CD4-positive, alpha-beta T cell (primary cell): ENCODE data around the gene TMEM117. TPM values are rescaled to one million over a fixed set of nuclear protein-coding genes. Genes with fewer than 3 reads are reported as not detected.

Experiments used
- ATAC-seq: fragments of 200-7000 bp; cut with Tn5 transposase; one replicate; pipeline ENCODE4 v1.10.0; 2022; ENCODE audit warnings: mild to moderate bottlenecking; ENCODE audit not compliant: poor library complexity
- CTCF ChIA-PET: fragments of 350-600 bp; sonication (Branson Sonifier 250); formaldehyde crosslinking; loops from one replicate; lab custom pipeline; 2021; ENCODE audit warnings: antibody characterized with exemption, inconsistent platforms; lab: Charles Lee
- POLR2A ChIA-PET: fragments of 350-600 bp; sonication (Branson Sonifier 250); formaldehyde crosslinking; loops from one replicate; lab custom pipeline; 2021; ENCODE audit warnings: antibody characterized with exemption, inconsistent platforms; lab: Charles Lee
- DNase-seq, 14 experiments: peaks; one replicate each; pipeline ENCODE4 v3.0.0-alpha.2; 2013 to 2020; ENCODE audit warnings: mixed read lengths in 2 of 14
- H3K27ac ChIP-seq, 2 donors: one replicate each; pipeline versions ENCODE4 v1.5.1 to v1.7.0; 2013; ENCODE audit warnings: low read length in 2 of 2, low read depth in 1 of 2, mild to moderate bottlenecking in 1 of 2
- H3K27me3 ChIP-seq, 2 experiments: 1 replicate in 1 of 2; 2 replicates in 1 of 2; pipeline versions ENCODE4 v1.6.1 to v1.7.0; 2013; ENCODE audit warnings: low read length in 2 of 2, control low read depth in 1 of 2, mild to moderate bottlenecking in 1 of 2, moderate library complexity in 1 of 2; ENCODE audit not compliant: insufficient read depth in 2 of 2, control insufficient read depth in 1 of 2
- H3K36me3 ChIP-seq: one replicate; pipeline ENCODE4 v1.6.1; 2013; ENCODE audit warnings: low read length, control low read depth; ENCODE audit not compliant: insufficient read depth
- H3K4me1 ChIP-seq: one replicate; pipeline ENCODE4 v1.6.1; 2013; ENCODE audit warnings: low read length, control low read depth; ENCODE audit not compliant: insufficient read depth
- H3K4me3 ChIP-seq: one replicate; pipeline ENCODE4 v1.5.1; 2013; ENCODE audit warnings: mild to moderate bottlenecking, low read length, moderate library complexity
- H3K9me3 ChIP-seq, 2 experiments: 1 replicate in 1 of 2; 2 replicates in 1 of 2; pipeline versions ENCODE4 v1.6.1 to v1.7.0; 2013; ENCODE audit warnings: low read length in 2 of 2, mild to moderate bottlenecking in 2 of 2, control low read depth in 1 of 2, moderate library complexity in 1 of 2; ENCODE audit not compliant: control insufficient read depth in 1 of 2, insufficient read depth in 1 of 2
- H3K27ac Mint-ChIP-seq: one replicate; pipeline ENCODE4 v1.8.0; 2020; ENCODE audit warnings: mixed read lengths
- H3K27me3 Mint-ChIP-seq: one replicate; pipeline ENCODE4 v1.8.0; 2021; ENCODE audit warnings: mixed read lengths
- H3K36me3 Mint-ChIP-seq: one replicate; pipeline ENCODE4 v1.8.0; 2021; ENCODE audit warnings: low read depth, mixed read lengths
- H3K4me1 Mint-ChIP-seq: one replicate; pipeline ENCODE4 v1.8.0; 2021; ENCODE audit warnings: low read depth, mixed read lengths
- H3K4me3 Mint-ChIP-seq: one replicate; pipeline ENCODE4 v1.8.0; 2020; ENCODE audit warnings: mild to moderate bottlenecking, mixed read lengths
- H3K9me3 Mint-ChIP-seq: one replicate; pipeline ENCODE4 v1.8.0; 2020; ENCODE audit warnings: mixed read lengths
- CTCF ChIP-seq: fragments of 200-600 bp; IDR thresholded peaks from one replicate; pipeline ENCODE4 v1.8.0; 2022; ENCODE audit warnings: antibody characterized with exemption, mild to moderate bottlenecking
- intact Hi-C, 2 experiments: fragments of 100-400 bp; cut with DNase I in 1 of 2; cut with micrococcal nuclease in 1 of 2; formaldehyde crosslinking; loops; one replicate each; pipeline versions ENCODE4 v1.15.1 to v1.9.0; 2023 to 2025; cut with DNase I, micrococcal nuclease
- total RNA-seq, 174 experiments: library from RNA in 2 of 174; stranded (reverse) in 2 of 174; gene quantifications; one replicate each; pipeline ENCODE4 v1.2.3 and lab custom pipeline; 2021 to 2026

The TMEM117 gene
- total RNA-seq, 2 experiments from 2014 or later, result 3.4 to 4.4 TPM

- no peak overlapping the region for H3K4me3 Mint-ChIP-seq
- ChIA-PET POLR2A (no interaction called here), CTCF (no interaction called here)
- no peaks in the 10 kb centered on the region for H3K4me1 ChIP-seq
- H3K27me3 Mint-ChIP-seq, result no peaks in the 10 kb centered on the region
- H3K9me3 ChIP-seq, result no peaks in the 10 kb centered on the region
- intact Hi-C loops, result no loop called here
- H3K4me1 Mint-ChIP-seq, result no peaks in the 10 kb centered on the region
- H3K4me3 ChIP-seq, result no peak overlapping the region
- no peaks in the 10 kb centered on the region for H3K27me3 ChIP-seq
- ATAC-seq, result no peak
- peaks cover 5% of the 10 kb centered on the region for H3K9me3 Mint-ChIP-seq
- H3K36me3 Mint-ChIP-seq, result peaks cover 14% of the 10 kb centered on the region
- no peak overlapping the region for H3K27ac Mint-ChIP-seq
- no peak for TF ChIP-seq CTCF
- no peak overlapping the region for H3K27ac ChIP-seq
- DNase-seq, result no peak
- H3K36me3 ChIP-seq, result no peaks in the 10 kb centered on the region
Measured at GRCh38 chr12:44127966-44128710, 292.3 kb downstream of the TMEM117 start.

GRCh38 chr12:44143175-44143574 is 307.3 kb downstream of the TMEM117 start:
- Mint-ChIP-seq H3K27me3 (no peaks in the 10 kb centered on the region), H3K9me3 (peaks cover 3% of the 10 kb centered on the region), H3K27ac (no peak overlapping the region), H3K4me3 (no peak overlapping the region), H3K36me3 (peaks cover 13% of the 10 kb centered on the region), H3K4me1 (no peaks in the 10 kb centered on the region)
- Histone ChIP-seq H3K4me3 (no peak overlapping the region), H3K27ac (no peak overlapping the region), H3K27me3 (no peaks in the 10 kb centered on the region), H3K36me3 (no peaks in the 10 kb centered on the region), H3K4me1 (no peaks in the 10 kb centered on the region), H3K9me3 (no peaks in the 10 kb centered on the region)
- ChIA-PET CTCF (no interaction called here), POLR2A (no interaction called here)
- DNase-seq (no peak), ATAC-seq (no peak)
- intact Hi-C loops, result no loop called here
- no peak for TF ChIP-seq CTCF

- Histone ChIP-seq H3K4me3 (no peak overlapping the region), H3K4me1 (no peaks in the 10 kb centered on the region), H3K27ac (no peak overlapping the region), H3K36me3 (no peaks in the 10 kb centered on the region), H3K27me3 (no peaks in the 10 kb centered on the region), H3K9me3 (no peaks in the 10 kb centered on the region)
- intact Hi-C loops, result no loop called here
- Mint-ChIP-seq H3K27me3 (no peaks in the 10 kb centered on the region), H3K4me3 (no peak overlapping the region), H3K9me3 (no peaks in the 10 kb centered on the region), H3K4me1 (no peaks in the 10 kb centered on the region), H3K36me3 (peaks cover 4% of the 10 kb centered on the region), H3K27ac (no peak overlapping the region)
- DNase-seq (no peak), ATAC-seq (no peak)
- ChIA-PET CTCF (no interaction called here), POLR2A (no interaction called here)
- no peak for TF ChIP-seq CTCF
Measured at GRCh38 chr12:44148936-44149335, 313.1 kb downstream of the TMEM117 start.
